GM21619 (cell line): Measurements from ENCODE around the gene CHSY1.

ENCODE experiments used
- ATAC-seq: cut with Tn5 transposase; IDR thresholded peaks from one replicate; pipeline ENCODE4 v1.9.1; 2021; ENCODE audit not compliant: unreplicated experiment

CHSY1 gene

DNA sequence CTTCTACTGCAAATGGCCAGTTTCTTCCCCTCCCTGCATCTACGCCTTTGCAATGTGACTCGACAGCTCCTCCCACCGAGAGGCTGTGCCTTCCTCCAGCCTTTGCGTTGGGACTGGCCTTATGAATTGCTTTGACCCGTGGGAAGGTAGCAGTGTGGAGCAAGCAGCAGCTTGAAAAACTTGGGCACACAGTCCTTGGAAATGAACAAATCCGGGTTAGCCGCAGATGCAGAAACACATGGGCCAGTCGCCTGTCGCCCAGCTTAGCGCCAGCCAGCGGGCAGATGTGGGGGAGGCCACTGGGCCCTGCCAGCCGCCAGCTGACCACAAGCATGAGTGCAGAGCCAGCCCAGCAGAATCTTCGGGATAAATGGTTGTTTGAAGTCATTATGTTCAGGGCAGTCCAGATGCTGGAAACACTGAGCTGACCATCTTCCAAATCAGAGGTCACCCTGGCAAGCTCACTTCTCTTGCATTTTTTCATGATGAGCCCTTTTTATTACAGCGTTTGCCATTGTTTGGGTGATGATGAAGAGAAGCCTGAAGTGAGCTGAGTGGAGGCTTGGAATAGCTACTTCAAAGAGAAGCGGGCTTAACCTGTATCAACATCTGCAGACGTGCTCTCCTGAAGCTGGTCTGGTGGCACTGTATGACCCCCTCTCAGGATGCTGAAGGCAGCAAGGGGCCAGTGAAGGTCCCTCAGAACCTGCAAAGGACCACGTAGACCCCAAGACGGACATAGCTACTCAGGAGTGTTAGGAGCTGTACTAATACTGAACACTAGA, 15.7 kb upstream of the CHSY1 start:
- ATAC-seq, result no peak

DNA sequence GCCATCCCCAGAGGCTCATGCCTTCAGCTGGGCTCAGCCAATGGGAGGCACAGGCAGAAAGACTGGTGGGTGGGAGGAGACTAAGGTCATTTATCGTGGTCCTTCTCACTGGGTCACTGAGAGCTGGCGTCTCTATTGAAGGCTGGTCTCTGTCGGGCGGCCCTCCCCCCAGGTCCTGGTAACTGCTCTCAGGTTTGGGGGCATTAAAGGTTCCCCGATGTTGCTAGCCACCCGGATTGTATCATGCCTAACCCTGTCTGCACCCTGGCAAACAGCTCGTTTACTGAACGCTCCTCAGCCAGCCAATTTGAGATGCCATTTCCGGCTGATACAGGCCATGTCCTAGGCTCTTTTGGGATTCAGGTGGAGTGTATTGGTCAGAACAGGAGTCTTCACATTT, 14.9 kb upstream of the CHSY1 start:
- no peak for ATAC-seq

DNA sequence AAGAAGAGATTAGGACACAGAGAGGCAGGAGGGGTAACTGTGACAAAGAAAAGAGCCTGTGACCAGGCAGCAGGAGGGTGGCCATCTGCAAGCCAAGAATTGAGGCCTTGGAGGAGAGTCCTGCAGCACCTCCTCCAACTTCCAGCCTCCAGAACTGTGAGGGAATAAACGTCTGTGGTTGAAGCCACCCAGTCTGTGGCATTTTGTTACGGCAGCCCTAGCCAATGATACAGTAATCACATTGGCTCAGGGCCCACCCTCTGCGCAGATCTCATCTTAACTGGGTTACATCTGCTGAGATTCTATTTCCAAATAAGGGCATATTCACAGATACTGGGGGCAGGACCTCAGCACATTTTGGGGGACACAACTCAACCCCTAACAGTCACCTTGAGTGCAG, 14.2 kb upstream of the CHSY1 start:
- no peak for ATAC-seq

DNA sequence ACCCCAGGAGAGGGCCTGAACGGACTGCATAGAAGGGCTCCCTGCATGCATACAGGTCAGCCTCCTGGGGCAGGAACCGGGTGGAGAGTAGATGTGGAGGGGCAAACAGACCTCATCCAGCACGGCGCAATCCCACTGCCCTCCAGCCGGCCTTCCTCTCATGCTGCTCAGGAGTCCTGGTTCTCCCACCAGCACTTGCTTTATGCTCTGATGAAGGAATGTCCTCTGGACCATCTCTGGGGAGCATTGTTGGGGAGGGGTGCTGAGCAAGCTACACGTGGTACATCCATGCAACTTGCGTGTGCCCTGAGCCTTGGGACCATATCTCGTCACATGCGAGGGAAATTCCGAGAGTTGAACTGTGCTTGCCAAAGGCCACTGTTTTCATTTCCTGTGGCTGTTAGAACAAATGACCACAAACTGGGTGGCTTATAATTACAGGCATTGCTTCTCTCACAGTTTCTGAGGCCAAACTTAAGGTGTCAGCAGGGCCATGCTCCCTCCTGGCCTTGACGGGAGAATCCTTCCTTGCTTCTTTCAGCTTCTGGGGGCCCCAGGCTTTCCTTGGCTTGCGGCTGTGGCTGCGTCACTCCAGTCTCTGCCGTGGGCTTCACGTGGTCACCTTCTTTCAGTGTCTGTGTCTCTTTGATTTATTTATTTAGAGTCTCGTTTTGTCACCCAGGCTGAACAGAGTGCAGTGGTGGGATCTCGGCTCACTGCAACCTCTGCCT, 13.2 kb upstream of the CHSY1 start:
- ATAC-seq, result peak; percentile 53

DNA sequence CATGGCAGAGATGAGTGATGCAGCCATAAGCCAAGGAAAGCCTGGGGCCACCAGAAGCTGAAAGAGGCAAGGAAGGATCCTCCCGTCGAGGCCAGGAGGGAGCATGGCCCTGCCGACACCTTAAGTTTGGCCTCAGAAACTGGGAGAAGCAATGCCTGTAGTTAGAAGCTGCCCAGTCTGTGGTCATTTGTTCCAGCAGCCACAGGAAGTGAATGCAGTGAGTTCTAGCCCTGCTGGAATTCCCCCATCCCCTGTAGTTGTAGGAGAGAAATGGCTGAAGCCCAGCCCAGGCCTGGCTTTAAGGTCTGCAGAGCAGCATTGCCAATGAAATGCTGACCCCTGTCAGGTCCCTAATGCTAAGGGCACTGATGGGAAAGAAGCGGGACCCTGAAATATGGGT, 12.2 kb upstream of the CHSY1 start:
- ATAC-seq, result no peak

DNA sequence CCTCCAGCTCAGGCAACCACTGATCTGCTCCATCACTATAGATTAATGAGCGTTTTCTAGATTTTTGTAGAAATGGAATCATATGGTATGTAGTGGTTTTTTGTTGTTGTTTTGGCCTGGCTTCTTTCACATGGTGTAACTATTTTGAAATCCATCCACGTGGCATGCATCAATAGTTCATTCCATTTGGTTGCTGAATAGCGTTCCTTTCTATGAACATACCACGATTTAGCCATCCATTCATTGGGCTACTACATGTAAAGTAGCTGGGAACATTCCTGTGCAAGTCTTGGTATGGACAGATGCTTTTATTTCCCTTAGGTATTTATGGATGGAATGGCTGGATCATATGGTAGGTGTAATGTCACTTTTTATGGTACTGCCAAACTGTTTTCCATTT, 10.7 kb upstream of the CHSY1 start:
- ATAC-seq, result no peak

DNA sequence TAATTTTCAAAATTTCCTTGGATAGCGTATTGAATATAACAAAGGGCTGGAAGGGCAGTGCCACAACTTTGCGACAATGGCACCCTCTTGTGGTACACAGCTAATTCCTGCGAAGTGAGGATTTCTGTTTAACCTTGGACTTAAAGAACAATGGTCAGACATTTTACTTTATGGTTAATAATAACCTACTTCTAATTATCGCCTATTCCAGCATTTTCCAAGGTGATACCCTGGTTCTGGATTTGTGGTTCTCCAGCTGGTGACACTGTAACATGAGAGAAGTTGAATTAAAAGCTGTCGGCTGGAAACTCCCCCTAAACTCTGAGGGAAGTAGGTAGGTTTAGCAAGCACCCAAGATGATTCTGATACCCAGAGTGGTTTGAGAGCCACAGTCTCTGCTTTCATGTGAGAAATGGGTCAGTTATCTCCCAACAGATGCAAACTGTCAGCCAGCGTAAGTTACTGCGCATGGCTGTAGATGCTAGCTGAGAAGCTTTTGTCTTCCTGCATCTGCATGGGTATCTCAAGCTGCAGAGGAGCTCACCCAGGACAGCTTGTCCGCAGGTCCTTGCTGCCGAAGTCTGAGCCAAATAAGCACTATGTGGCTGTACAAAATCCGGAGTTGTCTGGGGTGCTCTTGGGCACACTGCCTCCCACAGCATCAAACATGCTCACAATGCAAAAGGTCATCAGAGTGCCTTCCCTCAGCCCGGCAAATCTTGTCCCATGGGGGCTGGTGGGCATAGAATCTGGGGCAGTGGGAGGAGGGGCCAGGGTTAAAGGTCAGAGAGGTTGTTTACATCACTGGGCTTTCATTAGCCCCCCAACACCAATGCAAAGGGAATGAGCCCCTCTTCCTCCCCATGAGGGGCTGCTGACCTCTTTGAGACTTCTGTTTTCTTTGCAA, 6.6 kb upstream of the CHSY1 start:
- ATAC-seq, result peak; percentile 60

DNA sequence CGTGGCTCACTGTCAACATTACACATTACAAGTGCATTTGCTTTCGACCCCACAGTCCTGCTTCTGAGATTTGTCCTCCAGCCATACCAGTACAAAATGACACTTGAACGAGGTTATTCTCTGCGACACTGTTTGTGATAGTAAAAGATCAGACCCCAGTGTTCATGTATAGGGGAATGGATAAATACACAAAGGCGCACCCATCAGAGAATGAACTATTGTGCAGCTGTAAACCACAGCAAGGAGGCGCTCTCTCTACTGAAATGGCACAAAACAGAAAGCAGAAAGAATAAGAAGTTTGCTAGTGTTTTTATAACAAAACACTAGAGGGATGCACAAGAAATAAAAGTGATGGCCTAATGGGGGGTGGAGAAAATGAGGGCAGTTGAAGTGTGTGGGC, 4.9 kb upstream of the CHSY1 start:
- ATAC-seq, result no peak

DNA sequence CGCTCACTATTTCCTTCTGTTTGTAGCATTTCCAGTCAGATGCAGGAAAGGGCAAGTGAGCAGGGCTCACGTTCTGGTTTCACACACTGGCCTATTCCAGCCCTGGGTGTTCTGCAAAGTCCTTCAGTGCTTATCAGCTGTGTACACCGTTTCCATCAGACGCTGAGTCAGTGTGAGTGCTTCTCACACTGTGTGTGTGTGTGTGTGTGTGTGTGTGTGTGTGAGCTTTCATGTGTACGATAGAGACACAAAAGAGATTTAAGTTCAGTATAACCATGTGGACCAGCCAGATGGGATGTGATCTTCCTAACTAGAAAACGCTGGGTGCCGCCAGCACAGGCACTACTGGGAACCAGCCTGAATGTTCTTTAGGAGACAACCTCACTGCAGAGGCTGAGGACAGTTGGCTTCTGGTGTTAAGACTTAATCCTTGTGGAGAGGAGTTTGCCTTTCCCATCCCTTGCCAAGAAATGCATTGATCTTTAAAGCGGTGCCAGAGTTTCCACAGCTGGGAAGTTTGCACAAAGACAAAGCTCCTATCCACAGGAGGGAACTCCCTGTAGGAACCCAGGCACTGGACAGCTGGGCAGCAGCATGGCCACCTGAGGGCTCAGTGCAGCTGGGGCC, 3.9 kb upstream of the CHSY1 start:
- no peak for ATAC-seq

DNA sequence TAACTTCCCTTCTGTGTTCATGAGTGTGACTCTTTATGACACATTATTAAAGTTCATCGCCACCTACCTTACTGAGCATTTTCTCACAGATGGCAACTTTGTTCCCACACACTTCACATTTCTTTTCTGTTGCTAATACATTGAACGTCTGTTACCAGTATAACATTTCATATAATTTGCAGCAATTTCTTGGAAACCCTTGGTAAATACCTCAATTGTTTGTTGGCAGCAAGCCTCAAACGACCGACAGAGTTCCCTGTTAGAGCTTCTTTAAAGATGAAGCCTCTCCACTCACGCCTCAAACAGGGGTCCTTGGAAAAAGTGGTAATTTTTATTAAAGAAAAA, 3.2 kb upstream of the CHSY1 start:
- no peak for ATAC-seq

DNA sequence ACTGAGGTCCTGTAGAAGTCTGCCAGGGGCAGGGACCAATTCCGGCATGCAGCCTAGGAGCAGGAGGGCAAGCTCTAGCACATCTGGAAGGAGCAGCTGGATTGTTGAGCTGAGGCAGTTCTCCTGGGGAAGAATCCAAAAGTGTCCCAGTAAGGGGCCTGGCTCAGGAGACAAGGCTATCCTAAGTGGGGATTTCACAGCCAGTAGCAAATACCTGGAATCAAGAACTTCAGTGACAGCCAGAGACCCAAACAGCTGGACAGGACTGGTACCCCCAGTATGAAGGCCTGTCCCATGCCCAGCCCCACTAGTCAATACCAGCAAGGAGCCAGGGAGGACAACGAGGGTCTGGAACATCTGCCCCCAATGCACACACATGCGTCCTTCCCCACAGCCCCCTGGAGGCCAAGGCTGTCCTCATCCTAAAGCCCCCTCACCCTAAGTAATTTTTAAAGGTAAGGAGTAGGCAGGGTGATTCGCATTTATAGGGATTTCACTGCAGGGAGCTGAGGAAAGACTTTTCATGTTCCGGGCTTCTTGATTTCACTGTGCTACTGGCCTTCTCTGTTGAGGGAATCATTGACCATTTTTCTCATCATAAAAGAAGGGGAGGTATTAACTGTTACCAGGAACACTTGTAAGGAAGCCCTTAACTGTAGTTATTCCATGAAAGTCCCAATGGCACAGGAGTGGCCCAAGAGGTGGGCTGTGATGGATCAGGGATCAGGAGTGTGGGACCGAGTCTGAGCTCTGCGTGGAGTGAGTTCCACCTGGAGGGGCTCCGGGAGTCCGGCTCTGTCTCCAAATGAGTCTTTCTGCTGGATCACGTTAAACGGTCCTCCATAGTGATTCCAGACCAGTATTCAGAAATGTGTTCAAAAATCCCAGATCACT, 2.6 kb upstream of the CHSY1 start:
- no peak for ATAC-seq

DNA sequence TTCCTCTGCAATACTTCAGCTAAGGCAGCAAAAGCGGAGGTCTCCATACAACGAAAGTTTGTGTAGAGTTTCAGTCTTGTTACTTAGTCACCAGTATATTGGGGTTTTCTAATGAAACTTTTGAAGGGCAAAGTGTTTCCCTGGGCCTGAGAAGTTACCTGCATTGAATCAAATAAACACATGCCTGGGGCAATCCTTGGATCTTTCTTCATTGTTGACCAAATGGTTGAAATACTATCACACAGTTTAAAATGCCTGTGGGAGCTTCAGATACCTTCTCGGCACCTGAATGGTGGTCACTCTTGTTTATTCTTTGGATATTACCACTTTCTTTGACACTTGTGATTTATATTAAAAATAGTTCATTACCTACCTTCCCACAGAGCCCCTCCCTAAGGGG, 988 bp upstream of the CHSY1 start:
- no peak for ATAC-seq

DNA sequence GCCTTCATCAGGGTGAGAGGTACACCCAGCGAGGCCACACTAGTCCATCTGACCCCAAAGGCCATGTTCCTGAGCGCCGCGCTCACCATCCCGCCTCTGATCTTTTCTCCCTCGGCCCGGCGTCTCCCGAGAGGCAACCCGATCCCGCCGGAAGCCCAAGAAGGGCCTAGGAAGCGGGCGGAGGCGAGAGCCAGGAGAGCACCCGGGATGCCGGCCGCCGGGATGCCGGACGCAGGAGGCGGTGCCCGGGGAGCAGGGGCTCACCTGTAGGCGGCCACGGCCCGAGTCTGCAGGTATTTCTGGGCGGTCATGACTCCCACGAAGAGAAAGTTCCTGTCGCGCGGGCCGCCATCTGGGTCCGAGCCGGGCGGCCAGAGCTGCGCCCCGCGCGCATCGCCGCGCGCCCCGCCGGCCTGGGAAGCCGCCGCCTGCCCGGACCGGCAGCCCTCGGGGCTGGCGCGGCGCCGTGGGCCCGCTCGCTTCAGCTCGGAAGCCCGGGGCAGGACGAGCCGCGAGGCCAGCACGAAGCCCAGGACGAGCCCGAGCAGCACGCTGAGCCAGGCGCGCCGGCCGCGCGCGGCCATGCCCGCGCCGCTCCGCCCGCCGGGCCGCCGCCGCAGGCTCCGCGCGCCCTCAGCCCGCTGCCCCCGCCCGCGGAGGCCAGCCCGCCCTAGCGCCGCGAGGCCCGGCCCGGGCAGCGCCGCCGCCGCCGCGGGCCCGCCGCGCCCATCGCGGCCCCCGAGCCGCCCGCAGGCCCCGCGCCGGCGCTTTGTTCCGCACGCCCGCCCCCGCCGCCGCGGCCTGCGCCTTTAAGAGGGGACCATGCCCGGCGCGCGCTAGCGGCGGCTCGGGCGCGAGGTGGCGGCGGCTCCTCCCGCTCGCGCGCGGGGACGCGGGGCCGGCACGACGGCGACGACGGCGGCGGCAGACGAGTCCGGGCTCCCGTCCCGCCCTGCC, 697 bp downstream of the CHSY1 start:
- peak; percentile 26 for ATAC-seq

DNA sequence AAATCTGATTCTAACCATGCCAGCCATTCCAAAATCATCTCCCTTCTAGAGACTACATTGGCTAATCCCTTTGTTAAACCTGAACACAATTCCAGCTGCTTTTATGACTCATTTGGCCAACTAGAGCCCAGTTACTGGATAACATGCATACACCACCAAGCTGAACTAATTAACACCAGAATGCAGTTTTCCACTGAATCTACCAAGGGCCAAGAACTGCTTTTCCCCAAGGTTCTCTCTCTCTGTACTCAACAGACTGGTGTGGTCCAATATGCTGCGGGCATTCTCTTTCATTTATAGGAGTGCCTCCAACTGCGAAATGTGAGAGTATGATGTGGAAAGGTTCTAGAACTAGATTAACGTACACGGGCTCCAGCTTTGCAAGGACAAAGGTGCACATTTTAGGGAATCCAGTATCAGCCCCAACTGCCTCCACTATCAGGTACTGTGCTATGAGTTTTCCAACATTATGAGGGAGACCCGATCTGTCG, 1.5 kb downstream of the CHSY1 start:
- ATAC-seq, result no peak

DNA sequence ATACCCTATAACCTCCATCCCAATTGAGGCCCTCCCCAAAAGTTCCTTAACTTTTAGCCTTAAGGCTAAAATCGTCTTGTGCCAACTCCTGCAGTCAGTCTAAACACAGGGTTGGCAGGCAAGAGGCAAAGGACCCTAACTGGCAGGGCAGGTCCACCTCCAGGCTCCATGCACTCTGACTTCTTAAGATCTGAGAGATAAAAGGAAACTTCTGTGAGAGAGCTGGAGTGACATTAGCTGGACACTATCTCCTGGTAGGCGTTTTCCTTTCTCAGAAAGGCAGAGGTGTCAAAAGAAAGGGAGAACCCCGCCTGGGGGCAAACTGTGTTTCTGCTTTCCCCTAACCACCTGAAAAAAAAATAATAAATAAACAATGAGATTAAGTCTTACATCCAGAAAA, 3.6 kb downstream of the CHSY1 start:
- no peak for ATAC-seq

DNA sequence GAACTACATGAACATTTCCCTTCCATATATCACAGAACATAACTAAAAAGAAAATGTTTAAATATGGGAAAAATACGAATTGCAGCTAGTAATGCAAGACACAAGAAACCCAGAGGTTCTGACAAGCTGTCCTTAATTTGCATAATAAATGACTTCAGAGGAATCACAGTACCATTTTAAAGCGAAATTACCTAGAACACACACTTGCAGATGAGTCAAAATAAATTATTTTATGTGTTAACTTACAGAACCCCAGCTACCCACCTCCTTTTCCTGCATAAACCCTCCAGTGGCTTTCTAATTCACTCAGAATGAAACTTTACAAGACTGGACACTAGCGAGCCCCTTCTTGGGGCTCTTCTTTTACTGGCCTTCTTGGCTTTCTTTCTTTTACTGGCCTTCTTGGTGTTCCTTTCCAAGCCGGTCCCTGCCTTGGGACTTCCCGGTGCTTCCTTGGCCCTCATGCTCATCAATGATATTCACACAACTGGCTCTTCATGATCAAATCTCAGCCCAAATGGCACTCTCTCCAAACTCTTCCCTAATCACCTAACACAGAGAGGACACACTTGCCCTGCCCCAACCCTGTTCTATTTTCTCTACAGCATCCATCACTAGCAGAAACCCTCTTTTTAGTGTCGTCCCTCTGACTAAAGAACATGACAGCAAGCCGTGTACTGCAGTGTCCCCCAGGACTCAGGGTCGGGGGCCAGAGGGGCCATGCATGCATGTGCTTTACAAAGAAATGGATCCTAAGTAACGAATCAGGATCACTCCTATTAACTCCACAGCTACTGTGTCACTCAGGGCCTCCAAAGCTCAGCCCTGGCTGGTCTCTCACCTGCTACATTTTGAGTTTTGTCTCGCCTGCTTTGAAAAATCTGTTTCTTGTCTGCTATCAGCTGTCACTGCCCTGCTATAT, 4.8 kb downstream of the CHSY1 start:
- ATAC-seq, result no peak

DNA sequence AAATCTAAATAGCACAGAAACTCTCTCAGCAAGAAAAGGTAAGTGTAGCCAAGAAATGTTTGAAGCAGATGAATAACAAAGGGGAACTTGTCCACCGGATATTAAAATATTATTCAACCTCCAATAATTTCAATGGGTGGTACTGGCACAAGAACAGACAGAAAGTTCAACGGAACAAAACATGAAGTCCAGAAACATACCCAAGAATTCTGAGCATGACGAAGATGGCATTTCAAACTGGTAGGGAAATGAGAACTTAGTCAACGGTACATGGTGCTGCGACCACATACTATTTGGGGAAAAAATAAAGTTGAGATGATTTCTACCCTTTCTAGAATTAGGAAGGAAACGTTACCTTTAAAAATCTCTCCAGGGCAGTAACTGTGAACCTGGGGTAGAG, 5.5 kb downstream of the CHSY1 start:
- ATAC-seq, result no peak
